ENCODE measurements around the gene UBA7. TPM values are rescaled to one million over a fixed set of nuclear protein-coding genes. Genes with fewer than 3 reads are reported as not detected.

UBA7 gene
- total RNA-seq, 3 donors from 2014 or later: 27.7 to 28.7 (median 27.8) TPM

GRCh38 chr3:49756036-49756435, 57.7 kb downstream of the UBA7 start:
- no peaks in the 10 kb centered on the region for H3K27me3 Mint-ChIP-seq (ENCODE audit: low read depth)
- no peak for DNase-seq
- peaks cover 39% of the 10 kb centered on the region for H3K4me1 Mint-ChIP-seq (ENCODE audit: low read depth)
- H3K4me3 Mint-ChIP-seq: no peak overlapping the region
- H3K36me3 Mint-ChIP-seq (ENCODE audit: insufficient read depth): peaks cover 5% of the 10 kb centered on the region
- ATAC-seq: no peak
- H3K9me3 Mint-ChIP-seq: no peaks in the 10 kb centered on the region

Other genes with a start within 250 kb of the UBA7 start
- gene APEH, start 139.6 kb downstream of the UBA7 start, total RNA-seq: 100 to 1,000 TPM; 129 to 183 (median 171) TPM
- gene MST1, start 124.5 kb downstream of the UBA7 start, total RNA-seq: 1 to 10 TPM; 4.1 to 5.7 (median 4.7) TPM
- 10 to 100 TPM; 34.0 to 41.4 (median 35.4) TPM for gene RNF123, start 124.4 kb downstream of the UBA7 start, total RNA-seq
- gene AMIGO3, start 94.3 kb downstream of the UBA7 start, total RNA-seq: under 1 TPM in 1 of 3 donors, not detected in 2; 0.11 TPM
- gene GMPPB, start 90.0 kb downstream of the UBA7 start, total RNA-seq: 10 to 100 TPM; 67.0 to 71.8 (median 67.4) TPM
- gene IP6K1, start 27.4 kb downstream of the UBA7 start, total RNA-seq: 10 to 100 TPM; 37.2 to 39.0 (median 38.2) TPM
- not detected for gene CDHR4, start 14.1 kb downstream of the UBA7 start, total RNA-seq
- gene INKA1, start 10.7 kb downstream of the UBA7 start, total RNA-seq: 1 to 10 TPM; 1.4 to 1.8 (median 1.4) TPM
- gene TRAIP, start 42.6 kb upstream of the UBA7 start, total RNA-seq: 10 to 100 TPM; 12.1 to 19.1 (median 12.6) TPM
- 1 to 10 TPM; 1.4 to 3.2 (median 1.7) TPM for gene CAMKV, start 56.0 kb upstream of the UBA7 start, total RNA-seq
- under 1 TPM; 0.38 to 0.76 (median 0.57) TPM for gene MST1R, start 89.9 kb upstream of the UBA7 start, total RNA-seq
- gene MON1A, start 115.9 kb upstream of the UBA7 start, total RNA-seq: 10 to 100 TPM; 14.2 to 18.0 (median 14.3) TPM
- 10 to 100 TPM; 62.4 to 74.2 (median 65.9) TPM for gene RBM6, start 126.2 kb upstream of the UBA7 start, total RNA-seq

Measured in activated T-cell treated with anti-CD3 and anti-CD28 coated beads, Interleukin-2, amount 50 U/mL, for 4 hours (primary cell).